Middle frontal gyrus (tissue), 1 donor: ENCODE measurements around the gene GDF7.

Experiments used
- DNase-seq: peaks from one replicate; pipeline ENCODE4 v3.0.0-alpha.2; 2015; ENCODE audit warnings: low spot score; ENCODE audit errors: extremely low spot score

The GDF7 gene

DNA sequence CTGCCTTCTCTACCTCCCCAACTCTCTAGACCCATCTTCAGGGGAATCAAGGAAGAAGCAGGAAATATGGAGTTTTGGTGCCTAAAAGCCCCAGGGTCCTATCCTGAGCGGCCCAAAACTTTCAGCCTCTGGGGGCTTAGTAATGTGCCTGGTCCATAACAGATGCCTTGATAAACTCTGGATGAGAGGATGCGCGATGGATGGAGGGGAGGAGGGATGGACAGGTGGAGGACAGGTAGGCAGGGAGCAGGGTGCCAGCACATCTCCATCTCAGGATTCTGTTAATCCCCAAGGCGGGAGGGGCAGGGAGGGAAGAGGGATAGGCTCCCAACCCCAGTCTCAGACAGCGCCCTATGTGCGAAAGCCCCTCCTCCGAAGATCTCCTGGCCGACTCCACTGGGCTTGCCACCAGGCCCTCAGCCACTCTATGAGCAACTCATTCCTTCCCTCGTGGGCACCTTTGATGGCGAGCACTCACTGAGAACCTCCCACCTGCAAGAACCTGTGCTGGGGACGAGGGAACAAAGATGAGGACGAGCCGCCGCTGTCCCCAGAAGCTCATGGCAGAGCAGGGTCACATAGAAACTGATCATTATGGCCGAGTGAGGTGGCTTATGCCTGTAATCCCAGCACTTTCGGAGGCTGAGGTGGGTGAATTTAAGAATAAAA is 39.1 kb upstream of the GDF7 start:
- no peak for DNase-seq

DNA sequence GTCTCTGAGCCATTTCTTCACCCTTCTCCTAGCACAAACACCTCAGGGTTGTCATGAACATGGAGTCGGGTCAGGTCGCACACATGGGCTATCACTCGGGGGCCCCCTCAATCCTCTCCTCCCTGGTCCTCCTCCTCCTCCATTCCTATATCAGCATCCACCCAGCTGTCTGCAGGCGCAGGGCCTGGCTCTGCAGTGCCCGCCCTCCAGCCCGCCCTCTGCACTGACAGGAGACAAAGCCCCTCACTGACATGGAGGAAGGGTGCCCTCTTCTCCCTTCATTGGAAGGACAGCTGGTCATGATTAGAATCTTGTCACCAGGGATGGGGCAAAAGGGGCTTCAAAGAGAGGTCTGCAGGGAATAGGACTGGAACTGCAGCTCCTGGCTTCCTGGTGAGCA is 37.8 kb upstream of the GDF7 start:
- no peak for DNase-seq

GRCh38 chr2:20629581-20630171 is 37.3 kb upstream of the GDF7 start:
- no peak for DNase-seq

DNA sequence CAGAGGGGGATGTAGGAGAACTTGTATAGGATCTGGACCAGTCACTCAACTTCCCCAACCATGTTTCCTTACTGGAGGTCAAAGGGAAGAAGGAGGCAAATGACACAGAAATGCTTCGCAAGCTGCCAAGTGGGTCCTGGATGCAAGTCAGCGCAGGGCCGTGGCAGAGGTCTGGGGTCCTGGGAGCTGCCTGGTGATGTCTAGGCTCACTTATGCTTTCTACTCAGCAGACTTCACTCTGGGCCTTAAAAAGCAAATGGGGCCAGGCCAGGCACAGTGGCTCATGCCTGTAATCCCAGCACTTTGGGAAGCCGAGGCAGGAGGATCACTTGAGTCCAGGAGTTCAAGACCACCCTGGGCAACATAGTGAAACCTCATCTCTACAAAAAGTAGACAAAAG is 36.0 kb upstream of the GDF7 start:
- DNase-seq, result no peak

GRCh38 chr2:20631617-20632307 is 35.2 kb upstream of the GDF7 start:
- DNase-seq, result no peak

DNA sequence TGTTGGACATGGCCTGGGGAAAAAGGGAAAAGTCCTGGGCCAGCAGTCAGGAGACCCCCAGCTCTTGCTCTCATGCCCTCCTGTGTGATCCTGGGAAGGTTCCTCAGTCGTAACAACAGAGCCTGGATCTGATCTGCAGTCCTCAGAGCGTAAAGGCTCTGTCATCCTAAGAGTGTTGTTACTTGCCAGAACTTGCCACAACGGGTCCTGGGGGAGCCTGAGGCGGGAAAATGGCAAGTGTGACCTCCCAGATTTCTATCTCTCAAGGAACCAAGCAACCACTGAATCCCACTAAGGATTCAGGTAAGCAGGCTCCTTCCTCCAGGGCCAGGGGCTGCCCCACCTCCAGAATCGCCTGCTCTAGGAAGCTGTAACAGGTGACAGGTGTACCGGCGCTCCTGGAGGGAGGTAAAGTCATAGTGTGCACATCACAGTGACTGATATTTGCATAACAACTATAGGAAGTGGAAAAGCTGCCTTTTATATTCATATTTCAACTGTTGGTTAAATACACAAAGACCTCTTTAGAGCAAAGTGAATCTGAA is 34.4 kb upstream of the GDF7 start:
- DNase-seq, result no peak

DNA sequence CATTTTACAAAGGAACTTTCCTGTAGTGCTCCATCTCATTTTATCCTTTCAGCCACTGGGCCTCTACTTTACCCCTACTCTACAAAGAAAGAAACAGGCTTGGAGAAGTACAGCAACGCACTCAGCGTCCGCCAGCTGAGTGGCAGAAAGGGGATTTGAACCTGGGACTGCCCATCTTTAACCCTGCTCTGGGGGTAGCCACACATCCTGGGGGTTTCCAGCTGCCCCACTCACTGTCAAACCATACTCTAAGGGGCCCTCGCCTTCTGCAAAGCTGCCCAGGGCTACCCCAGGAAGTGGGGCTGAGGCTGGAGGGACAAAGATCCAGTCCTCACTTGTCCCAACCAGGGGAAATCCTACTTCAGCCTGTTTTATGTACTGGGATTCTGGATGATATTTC is 33.9 kb upstream of the GDF7 start:
- DNase-seq, result no peak

- DNase-seq, result no peak
Observed at GRCh38 chr2:20633794-20634506, 33.0 kb upstream of the GDF7 start.

GRCh38 chr2:20634507-20635112 is 32.3 kb upstream of the GDF7 start:
- DNase-seq, result no peak

DNA sequence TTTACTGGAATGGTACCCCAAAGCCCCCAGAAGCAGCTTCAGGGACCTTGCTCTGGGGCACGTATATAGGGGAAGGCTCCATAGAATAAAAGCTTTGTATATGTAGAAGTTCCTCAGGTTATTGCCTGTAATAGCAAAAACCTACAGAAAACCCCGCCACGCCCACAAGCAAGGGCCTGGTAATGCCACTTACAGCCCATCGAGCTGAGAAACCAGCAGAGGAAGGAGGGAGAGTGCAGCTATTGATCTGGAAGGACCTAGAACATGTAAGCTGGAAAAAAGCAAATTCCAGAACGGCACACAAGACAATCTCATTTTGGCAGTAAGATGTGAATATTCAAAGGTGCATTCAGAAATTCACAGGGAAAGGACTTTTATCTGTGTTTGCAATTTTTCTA is 31.8 kb upstream of the GDF7 start:
- DNase-seq, result no peak

- peak; percentile 83 for DNase-seq
Observed at GRCh38 chr2:20635675-20636584, 31.0 kb upstream of the GDF7 start.

GRCh38 chr2:20637147-20637546 is 29.8 kb upstream of the GDF7 start:
- no peak for DNase-seq

GRCh38 chr2:20638014-20638413 is 28.9 kb upstream of the GDF7 start:
- no peak for DNase-seq

DNA sequence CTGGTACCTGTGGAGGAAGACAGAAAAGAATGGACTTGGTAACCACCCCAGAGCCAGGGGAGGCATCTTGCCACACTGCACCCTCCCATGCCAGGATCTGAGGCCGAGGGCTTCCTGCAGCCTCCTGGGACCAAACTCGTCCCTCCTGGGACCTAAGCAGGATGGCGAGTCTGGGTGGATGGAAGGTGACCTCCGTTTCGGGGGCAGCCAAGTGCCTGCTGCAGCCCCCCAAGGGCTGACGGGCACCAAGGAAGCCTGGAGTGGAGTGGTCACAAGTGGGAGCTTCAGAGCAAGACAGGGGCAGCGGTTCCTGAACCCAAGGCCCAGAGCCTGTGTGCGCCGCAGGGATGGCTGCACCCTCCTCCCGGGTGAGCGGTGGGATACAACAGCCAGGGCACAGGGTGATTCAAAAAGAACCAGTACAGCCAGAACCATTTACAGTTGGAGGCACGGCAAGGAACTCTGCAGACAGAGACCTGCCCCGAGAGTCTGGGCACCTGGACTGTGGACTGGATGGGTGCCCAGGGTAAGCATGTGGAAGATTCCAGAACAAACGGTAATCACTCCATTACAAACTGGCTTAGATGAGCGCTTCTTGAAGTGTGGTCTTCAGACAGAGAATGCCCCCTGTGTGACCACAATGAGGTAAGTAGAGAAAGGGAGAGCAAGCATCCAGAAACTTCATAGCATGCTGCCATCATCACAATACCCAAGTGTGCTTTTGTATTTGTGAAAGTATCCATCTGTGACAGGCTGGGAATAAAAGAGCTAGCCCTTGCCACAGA is 28.1 kb upstream of the GDF7 start:
- no peak for DNase-seq

DNA sequence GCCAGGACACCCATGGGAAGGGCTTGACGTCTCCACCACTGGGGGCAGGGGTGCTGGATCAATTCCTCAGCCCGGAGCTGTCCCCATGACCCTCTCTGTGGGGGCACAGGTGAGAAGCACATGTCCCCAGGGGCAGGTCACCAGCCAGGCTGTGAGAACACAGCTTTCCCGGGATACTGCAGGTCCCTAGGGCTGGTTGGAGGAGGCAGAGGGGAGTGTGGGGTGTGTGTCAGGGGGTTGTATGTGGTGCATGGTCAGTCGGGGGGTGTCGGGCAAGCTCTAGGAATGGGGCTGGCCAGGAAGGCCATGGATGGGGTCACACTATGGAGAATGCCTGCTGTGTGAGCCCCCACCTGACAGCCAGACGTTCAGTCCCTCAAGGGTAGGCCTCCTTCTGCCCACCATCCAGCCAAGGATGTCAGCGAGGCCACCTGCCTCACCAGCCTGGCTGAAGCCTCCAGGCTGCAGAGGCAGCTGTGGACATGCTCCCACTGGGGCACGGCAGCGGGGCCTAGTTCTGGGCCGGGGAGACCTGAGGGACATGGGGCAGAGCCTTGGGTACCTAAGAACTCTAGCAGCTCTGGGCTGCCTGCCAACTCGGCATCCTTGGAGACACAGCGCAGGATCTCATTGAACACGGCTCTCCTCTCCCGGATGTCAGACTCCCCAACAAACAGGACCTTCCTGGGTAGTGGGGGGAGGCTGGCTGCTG is 26.4 kb upstream of the GDF7 start:
- DNase-seq, result no peak

- DNase-seq, result no peak
Observed at GRCh38 chr2:20641123-20641985, 25.6 kb upstream of the GDF7 start.

GRCh38 chr2:20642055-20642971 is 24.6 kb upstream of the GDF7 start:
- DNase-seq, result peak; percentile 68
